Common myeloid progenitor, CD34-positive (primary cell): Measurements from ENCODE around the gene SCNN1B.

Source experiments
- CTCF ChIA-PET: fragments of 350-600 bp; sonication (Branson Sonifier 250); formaldehyde crosslinking; loops from one replicate; lab custom pipeline; 2021; ENCODE audit warnings: antibody characterized with exemption; lab: Charles Lee
- POLR2A ChIA-PET: fragments of 350-600 bp; sonication (Branson Sonifier 250); formaldehyde crosslinking; loops from one replicate; lab custom pipeline; 2021; ENCODE audit warnings: antibody characterized with exemption; lab: Charles Lee
- DNase-seq, 3 donors: peaks; one replicate each; pipeline versions ENCODE4 v3.0.0 to v3.0.0-alpha.2; 2013
- H3K27ac ChIP-seq, 2 experiments: 1 replicate in 1 of 2; 2 replicates in 1 of 2; pipeline ENCODE4 v1.7.0; 2013; ENCODE audit warnings: inconsistent platforms in 2 of 2, low read length in 2 of 2, mild to moderate bottlenecking in 2 of 2, low read depth in 1 of 2, moderate library complexity in 1 of 2; ENCODE audit not compliant: severe bottlenecking in 2 of 2, insufficient read depth in 1 of 2, poor library complexity in 1 of 2
- H3K27me3 ChIP-seq, 5 experiments: replicated peaks in 2 of 5; 1 replicate in 3 of 5; 2 replicates in 2 of 5; pipeline versions ENCODE4 v1.6.1 to v1.7.0; 2013; ENCODE audit warnings: low read length in 4 of 5, mild to moderate bottlenecking in 2 of 5, moderate library complexity in 2 of 5, inconsistent platforms in 1 of 5; ENCODE audit not compliant: insufficient read depth in 5 of 5, control insufficient read depth in 4 of 5
- H3K36me3 ChIP-seq, 4 experiments: 1 replicate in 2 of 4; 2 replicates in 2 of 4; pipeline versions ENCODE4 v1.6.1 to v1.7.0; 2013; ENCODE audit warnings: low read length in 3 of 4, control low read depth in 1 of 4, mild to moderate bottlenecking in 1 of 4; ENCODE audit not compliant: control insufficient read depth in 4 of 4, insufficient read depth in 4 of 4
- H3K4me1 ChIP-seq, 4 experiments: 1 replicate in 3 of 4; 2 replicates in 1 of 4; pipeline versions ENCODE4 v1.6.1 to v1.7.1; 2013; ENCODE audit warnings: low read length in 3 of 4, mild to moderate bottlenecking in 3 of 4, control low read depth in 1 of 4, inconsistent platforms in 1 of 4, moderate library complexity in 1 of 4; ENCODE audit not compliant: control insufficient read depth in 4 of 4, insufficient read depth in 4 of 4; ENCODE audit errors: control extremely low read depth in 1 of 4
- H3K4me3 ChIP-seq, 7 experiments: 1 replicate in 4 of 7; 2 replicates in 3 of 7; pipeline versions ENCODE4 v1.5.1 to v1.7.0; 2013; ENCODE audit warnings: mild to moderate bottlenecking in 7 of 7, low read length in 6 of 7, moderate library complexity in 6 of 7, inconsistent platforms in 2 of 7, low read depth in 2 of 7, control low read depth in 1 of 7; ENCODE audit not compliant: insufficient read depth in 4 of 7, control insufficient read depth in 1 of 7; ENCODE audit errors: extremely low read depth in 1 of 7
- H3K9me3 ChIP-seq, 5 experiments: 1 replicate in 4 of 5; 2 replicates in 1 of 5; pipeline versions ENCODE4 v1.6.1 to v1.7.1; 2013; ENCODE audit warnings: low read length in 4 of 5, mild to moderate bottlenecking in 2 of 5, inconsistent platforms in 1 of 5, low read depth in 1 of 5, moderate library complexity in 1 of 5; ENCODE audit not compliant: control insufficient read depth in 4 of 5, insufficient read depth in 2 of 5; ENCODE audit errors: control extremely low read depth in 1 of 5
- WGBS: methylation state at CpG from one replicate; pipeline ENCODE4 v1.1.5; 2013; ENCODE audit not compliant: insufficient coverage; 5-methylcytosine and 5-hydroxymethylcytosine counted together

Gene SCNN1B

GRCh38 chr16:23257682-23258081 lies 44.4 kb upstream of the SCNN1B start:
- no peaks in the 10 kb centered on the region for H3K4me1 ChIP-seq
- H3K27me3 ChIP-seq: peaks cover 0 to 3% (median 0%) of the 10 kb centered on the region in 5 experiments
- ChIA-PET CTCF (no interaction called here), POLR2A (no interaction called here)
- no peak for DNase-seq
- WGBS: no CpG with 5 or more reads among the region's 1 CpG
- no peaks in the 10 kb centered on the region for H3K36me3 ChIP-seq
- no peaks in the 10 kb centered on the region for H3K9me3 ChIP-seq
- no peak overlapping the region for H3K27ac ChIP-seq
- no peak overlapping the region for H3K4me3 ChIP-seq

GRCh38 chr16:23258919-23259237 lies 43.2 kb upstream of the SCNN1B start:
- no peak for DNase-seq
- ChIA-PET CTCF (no interaction called here), POLR2A (no interaction called here)
- no peaks in the 10 kb centered on the region for H3K9me3 ChIP-seq
- H3K27ac ChIP-seq: no peak overlapping the region
- H3K36me3 ChIP-seq: no peaks in the 10 kb centered on the region
- peaks cover 0 to 3% (median 0%) of the 10 kb centered on the region in 5 experiments for H3K27me3 ChIP-seq
- no peaks in the 10 kb centered on the region for H3K4me1 ChIP-seq
- no peak overlapping the region for H3K4me3 ChIP-seq
- WGBS: no CpG with 5 or more reads among the region's 2 CpGs

- 85% methylated on average over 5 of the region's 6 CpGs for WGBS
- POLR2A ChIA-PET: no interaction called here
- peaks cover 0 to 3% (median 0%) of the 10 kb centered on the region in 5 experiments for H3K27me3 ChIP-seq
- peaks cover 0 to 3% (median 0%) of the 10 kb centered on the region in 5 experiments for H3K9me3 ChIP-seq
- no peak for DNase-seq
- no peaks in the 10 kb centered on the region for H3K36me3 ChIP-seq
- CTCF ChIA-PET: no interaction called here
- no peaks in the 10 kb centered on the region for H3K4me1 ChIP-seq
- no peak overlapping the region for H3K27ac ChIP-seq
- H3K4me3 ChIP-seq: no peak overlapping the region
Measured at GRCh38 chr16:23267647-23268046, 34.5 kb upstream of the SCNN1B start.

- no peak for DNase-seq
- CTCF ChIA-PET: no interaction called here
- POLR2A ChIA-PET: no interaction called here
- no peak overlapping the region for H3K27ac ChIP-seq
- no peak overlapping the region for H3K4me3 ChIP-seq
- peaks cover 0 to 3% (median 0%) of the 10 kb centered on the region in 5 experiments for H3K27me3 ChIP-seq
- H3K9me3 ChIP-seq: peaks cover 0 to 3% (median 0%) of the 10 kb centered on the region in 5 experiments
- no peaks in the 10 kb centered on the region for H3K4me1 ChIP-seq
- H3K36me3 ChIP-seq: no peaks in the 10 kb centered on the region
Measured at GRCh38 chr16:23268561-23268960, 33.5 kb upstream of the SCNN1B start.

- no peak for DNase-seq
- Histone ChIP-seq H3K4me3 (no peak overlapping the region), H3K36me3 (no peaks in the 10 kb centered on the region), H3K4me1 (no peaks in the 10 kb centered on the region), H3K9me3 (peaks cover 0 to 3% (median 0%) of the 10 kb centered on the region in 5 experiments), H3K27me3 (peaks cover 0 to 5% (median 0%) of the 10 kb centered on the region in 5 experiments), H3K27ac (no peak overlapping the region)
- ChIA-PET CTCF (no interaction called here), POLR2A (no interaction called here)
- 98% methylated on average over 6 of the region's 6 CpGs for WGBS
Measured at GRCh38 chr16:23269248-23269953, 32.7 kb upstream of the SCNN1B start.

GRCh38 chr16:23270654-23271053 lies 31.4 kb upstream of the SCNN1B start:
- ChIA-PET CTCF (no interaction called here), POLR2A (no interaction called here)
- no peaks in the 10 kb centered on the region for H3K4me1 ChIP-seq
- H3K4me3 ChIP-seq: no peak overlapping the region
- H3K9me3 ChIP-seq: peaks cover 0 to 3% (median 0%) of the 10 kb centered on the region in 5 experiments
- H3K27ac ChIP-seq: no peak overlapping the region
- DNase-seq: no peak
- H3K36me3 ChIP-seq: no peaks in the 10 kb centered on the region
- 100% methylated on average over 1 of the region's 3 CpGs for WGBS
- peaks cover 0 to 8% (median 0%) of the 10 kb centered on the region in 5 experiments for H3K27me3 ChIP-seq

GRCh38 chr16:23274968-23275367 lies 27.1 kb upstream of the SCNN1B start:
- no peak overlapping the region for H3K4me3 ChIP-seq
- ChIA-PET CTCF (no interaction called here), POLR2A (no interaction called here)
- WGBS: 89% methylated on average over 2 of the region's 2 CpGs
- H3K27me3 ChIP-seq: peaks cover 0 to 26% (median 0%) of the 10 kb centered on the region in 5 experiments
- H3K27ac ChIP-seq: no peak overlapping the region
- no peaks in the 10 kb centered on the region for H3K36me3 ChIP-seq
- DNase-seq: no peak
- no peaks in the 10 kb centered on the region for H3K4me1 ChIP-seq
- peaks cover 0 to 3% (median 0%) of the 10 kb centered on the region in 5 experiments for H3K9me3 ChIP-seq
